Renal cortical epithelial cell (primary cell): Measurements from ENCODE around the gene PTPN3. TPM values are rescaled to one million over a fixed set of nuclear protein-coding genes. Genes with fewer than 3 reads are reported as not detected.
A peak's percentile ranks its signal among the peaks of the same experiment; 100 is the strongest.

ENCODE experiments used
- DNase-seq: peaks from one replicate; pipeline ENCODE4 v3.0.0-alpha.2; 2011; ENCODE audit warnings: low read depth
- total RNA-seq: library from RNA; depleted of rRNA; stranded (reverse); fragments of >200 nt; gene quantifications from 2 replicates; pipeline ENCODE4 v1.2.3, GENCODE V29; 2014

The PTPN3 gene
- total RNA-seq, 1 donor from 2014 or later: 43.5 TPM

DNA sequence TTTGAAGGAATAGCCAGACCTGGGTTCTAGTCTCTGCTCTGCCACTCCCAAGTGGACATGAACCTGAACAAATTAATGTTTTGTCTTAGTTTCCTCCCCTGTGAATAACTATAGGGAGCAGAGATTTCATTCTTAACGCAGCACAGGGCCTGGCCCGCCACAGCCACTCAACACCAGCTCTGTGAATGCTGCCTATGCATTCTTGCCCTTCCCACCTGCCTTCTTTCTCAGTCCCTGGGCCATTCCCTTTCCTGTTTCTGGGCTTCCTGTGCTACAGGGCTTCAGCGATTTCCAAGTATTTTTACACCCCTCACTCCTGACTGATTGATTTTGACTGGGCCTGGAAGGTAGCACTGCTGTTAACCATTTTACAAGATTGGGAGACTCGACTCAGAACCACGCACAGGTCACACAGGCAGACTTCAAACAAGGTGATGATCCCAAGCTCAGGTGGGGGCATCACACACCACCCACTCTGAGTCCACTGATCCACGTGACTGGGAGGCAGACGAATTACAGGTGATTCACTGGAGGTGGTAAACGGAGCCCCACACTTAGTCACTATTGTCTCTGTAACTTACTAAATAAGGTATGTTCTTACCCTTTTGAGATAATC lies 21.4 kb downstream of the PTPN3 start:
- no peak for DNase-seq

DNA sequence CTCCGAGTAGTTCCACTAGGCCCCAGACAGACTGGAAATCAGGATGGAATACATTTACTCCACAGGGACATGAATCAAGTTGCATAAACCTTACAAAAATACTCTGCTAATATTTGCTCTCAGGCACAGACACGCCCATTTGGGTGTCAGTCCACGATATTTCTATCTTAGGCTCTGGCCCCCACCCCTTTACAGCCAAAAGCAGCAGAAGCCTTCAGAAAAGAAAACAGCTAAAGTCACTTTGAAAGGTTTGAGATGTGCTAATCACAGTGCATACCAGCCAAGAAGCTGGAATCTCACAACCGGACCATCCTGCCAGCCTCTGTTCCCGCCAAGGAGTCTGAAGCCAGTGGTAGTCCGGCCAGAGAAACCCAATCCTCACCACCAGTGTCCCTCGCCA lies 22.6 kb downstream of the PTPN3 start:
- DNase-seq: no peak

DNA sequence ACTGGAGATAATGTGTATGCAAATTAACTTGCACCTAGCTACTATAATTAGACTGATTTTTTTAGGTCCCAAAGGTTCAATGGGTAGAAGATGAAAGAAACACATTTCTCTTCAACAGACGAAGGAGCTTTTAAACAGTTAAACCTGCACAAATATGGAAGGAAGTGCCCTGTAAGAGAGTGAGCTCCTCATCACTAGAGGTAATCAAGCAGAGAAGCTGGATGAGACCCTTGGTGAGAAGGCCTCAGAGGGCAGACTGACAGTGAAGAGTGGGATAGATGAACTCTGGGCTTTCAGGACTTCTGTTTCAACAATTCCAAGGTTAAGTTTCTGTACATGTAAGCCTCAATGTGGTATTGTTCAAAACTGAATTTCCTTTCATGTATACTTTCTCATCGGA lies 23.2 kb downstream of the PTPN3 start:
- no peak for DNase-seq

DNA sequence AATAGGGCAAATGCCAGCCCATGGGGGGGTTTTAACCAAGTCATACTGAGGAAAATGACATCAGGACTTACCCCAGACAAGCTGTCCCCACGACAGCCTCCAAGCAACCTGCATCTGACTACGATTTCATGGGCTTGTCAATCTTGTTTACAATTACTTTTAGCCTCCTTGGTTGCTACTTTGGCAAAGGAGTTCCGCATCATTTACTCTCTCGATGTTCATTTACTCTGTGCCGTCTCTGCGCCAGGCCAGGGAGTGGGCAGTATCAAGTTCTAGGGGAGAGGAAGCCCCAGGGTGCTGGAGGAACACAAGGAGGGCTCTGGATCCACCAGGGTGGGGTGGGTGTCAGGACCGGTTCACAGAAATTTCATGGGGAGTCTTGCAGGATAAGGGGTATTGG lies 23.9 kb downstream of the PTPN3 start:
- peak; percentile 61 for DNase-seq

DNA sequence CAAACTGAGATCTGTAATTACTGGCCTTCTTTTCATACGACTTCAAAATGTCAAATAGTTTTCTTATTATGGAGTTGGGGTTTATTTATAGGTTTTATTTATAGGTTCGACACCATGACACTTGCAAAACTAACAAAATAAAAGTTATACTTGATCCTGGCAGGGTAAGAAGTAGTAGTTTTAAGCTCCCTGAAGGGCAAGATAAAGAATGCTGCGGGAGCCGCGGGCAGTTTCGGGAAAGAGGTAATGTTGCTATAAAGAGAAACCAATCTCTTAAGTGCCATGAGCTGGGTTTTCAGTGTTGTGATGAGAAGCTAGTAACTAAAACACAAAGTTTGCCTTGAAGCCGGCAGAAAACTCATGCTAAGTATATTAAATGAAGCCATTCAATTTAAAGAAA lies 24.8 kb downstream of the PTPN3 start:
- peak; percentile 55 for DNase-seq

DNA sequence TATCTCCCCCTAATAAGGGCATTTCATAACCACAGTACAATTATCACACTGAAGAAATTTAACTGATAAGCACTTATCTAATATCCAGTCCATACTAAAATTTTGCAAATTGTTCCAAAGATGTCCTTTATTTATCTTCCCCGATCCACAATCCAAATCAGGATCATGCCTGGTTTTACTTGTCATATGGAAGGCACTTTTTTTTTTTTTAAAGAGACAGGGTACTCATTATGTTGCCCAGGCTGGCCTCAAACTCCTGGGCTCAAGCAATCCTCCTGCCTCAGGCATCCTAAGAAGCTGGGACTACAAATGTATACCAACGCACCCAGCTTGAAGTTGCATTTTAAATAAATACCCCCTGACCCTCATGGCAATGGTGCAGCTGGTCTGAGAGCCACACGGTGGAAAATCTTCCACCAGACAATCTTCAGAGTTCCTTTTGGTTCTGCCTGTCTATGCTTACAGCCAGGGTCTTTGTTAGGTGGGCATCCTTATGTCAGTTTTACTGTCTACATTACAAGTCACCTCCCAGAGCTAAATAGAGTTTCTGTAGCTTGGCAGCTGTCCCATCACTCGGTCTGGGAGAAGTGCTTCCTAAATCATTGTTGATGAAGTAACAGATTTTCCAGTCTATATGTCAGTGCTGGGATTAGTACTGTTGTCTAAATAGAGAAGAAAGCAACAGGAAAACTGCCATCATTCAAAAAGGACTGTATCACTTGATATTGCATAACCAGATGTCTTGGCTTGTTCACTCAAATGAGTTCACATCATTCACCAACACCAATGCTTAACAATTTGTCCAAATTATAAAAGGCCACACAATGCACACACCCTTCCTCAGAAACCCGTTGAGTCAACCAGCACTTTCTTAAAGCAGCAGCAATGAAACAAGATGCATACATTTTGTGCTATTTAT lies 26.4 kb downstream of the PTPN3 start:
- DNase-seq: peak; percentile 54

DNA sequence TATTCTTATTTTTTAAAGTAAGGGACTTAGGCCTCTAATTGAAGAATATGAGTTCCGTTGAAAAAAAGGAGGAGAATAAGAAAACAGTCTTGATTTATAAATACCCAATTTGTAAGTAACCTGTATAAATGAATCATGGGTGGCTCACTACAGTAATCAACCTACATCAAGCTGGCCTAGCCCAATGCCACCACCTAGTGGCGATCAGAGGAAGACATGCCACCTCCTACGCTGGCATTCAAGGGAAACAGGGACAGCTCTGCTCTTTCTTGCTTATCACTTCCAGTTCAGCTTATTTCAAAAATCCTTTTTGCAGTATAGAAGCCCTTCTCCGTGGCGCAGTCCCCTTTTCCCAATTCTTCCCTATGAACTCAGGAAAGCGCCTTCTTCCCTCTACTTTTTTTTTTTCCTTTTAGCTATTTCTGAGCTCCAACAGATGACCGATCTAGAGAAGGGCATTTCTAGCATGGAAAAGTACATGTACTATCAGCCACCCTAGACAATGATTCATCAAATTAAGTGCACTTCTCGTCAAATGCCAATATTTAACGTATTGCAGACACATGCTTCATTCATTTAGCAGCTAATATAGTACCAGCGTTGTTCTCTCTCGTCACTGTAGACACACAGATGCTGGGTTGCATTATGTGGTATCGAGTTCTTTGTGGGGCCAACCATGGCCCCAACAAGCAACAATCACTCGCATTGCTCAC lies 28.3 kb downstream of the PTPN3 start:
- DNase-seq: peak; percentile 89

DNA sequence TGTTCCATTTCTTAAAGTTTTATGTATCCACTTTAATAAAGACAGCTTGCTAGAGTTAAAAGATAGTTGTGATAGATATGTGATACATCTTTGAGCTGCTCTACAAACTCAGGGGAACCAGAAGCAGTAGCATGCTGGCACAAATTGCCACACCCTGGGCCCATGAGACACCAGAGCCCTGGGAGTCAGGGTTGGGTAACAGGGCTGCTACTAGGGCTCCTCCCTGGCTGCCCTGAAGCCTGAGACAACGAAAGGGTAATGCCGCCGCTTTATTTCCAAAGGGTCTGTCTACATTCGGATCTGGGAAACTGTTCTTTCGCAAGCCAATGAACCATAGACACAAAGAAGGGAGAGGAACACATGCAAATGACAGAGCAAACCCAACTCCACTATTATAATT lies 29.2 kb downstream of the PTPN3 start:
- no peak for DNase-seq

DNA sequence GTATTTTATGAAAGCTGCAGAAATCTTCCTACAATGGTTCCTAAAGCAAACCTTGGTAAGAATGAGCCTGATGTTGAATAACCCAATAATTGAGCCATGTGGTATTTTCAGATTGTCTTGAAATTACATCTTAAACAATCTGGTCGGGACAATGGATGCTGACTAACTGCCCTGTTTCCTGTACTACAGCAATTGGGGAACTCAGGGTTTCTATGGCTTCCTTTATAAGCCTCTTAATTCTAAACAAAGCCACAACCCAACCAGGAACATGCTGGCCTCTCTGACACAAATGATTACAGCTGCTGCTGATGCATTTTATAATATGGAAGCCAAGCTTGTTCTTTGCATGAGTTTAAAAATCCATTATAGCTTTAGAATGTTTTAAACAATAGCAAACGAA lies 30.2 kb downstream of the PTPN3 start:
- DNase-seq: peak; percentile 29

DNA sequence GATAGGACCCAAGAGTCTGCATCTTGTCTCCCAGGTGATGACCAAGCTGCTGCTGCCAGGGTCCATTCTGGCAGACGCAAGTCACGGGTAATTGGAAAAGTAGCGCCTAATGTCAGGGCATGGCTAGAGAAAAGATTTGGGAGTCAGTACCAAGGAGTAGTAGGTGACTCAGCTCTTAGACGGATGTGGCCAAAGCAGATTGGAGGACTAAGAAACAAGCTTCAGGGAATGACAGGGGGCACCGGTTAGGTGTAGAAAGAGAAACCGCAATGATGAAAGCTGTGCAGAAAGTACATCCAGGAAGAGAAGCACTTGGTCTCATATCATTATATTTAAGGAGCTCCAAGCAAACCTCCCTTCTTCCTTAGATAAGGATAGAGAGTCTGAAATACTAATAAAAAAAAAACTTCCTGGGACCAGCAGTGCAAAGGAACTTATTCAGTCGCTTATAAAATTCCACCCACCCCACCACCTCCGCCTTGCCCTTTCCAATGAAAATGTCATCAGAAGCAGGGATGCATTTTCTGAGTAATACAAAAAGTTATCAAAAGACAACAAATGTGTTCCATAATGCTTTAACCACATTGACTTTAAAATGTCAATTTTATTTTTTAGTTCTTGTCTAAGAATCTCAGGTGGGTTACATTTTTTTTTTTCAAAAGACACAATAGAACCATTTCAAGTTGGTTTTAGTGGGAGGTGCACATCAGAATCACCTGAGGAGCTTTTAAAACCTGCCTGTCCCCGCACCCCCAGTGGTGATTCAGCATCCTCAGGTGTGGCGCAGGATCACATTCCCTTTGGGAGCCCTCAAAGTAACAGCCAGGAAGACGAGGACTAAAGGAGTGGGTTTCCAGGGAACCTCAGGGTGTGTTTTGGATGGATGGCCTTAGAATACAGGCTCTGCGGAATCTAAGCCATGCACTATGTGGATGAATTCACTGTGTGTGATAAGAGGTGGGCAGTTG lies 31.2 kb downstream of the PTPN3 start:
- peak; percentile 58 for DNase-seq

DNA sequence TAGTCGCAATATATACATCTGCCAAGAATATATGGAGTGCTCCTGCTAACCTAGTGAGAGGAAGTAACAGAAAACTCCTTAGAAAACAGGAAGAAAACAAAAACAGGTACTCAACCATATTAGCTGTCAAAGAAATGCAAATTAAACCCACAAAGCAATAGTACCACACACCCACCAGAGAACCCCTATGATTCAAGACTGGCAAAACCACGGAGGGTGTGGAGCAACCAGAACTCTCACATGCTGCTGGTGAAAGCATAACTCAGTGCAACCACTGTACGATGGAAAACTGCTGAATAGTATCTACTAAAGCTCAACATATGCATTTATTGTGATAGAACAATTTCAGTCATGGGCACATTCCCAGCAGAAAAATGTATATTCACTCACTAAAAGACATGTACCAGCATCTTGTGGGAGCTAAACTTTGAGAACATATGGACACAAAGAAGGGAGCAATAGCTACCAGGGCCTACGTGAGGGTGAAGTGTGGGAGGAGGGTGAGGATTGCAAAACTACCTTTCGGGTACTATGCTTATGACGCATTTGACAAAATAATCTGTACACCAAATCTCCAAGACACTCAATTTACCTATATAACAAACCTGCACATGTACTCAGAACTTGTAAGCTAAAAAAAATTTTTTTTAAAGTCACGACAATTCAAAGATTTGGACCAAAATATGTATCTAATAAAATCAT lies 34.0 kb downstream of the PTPN3 start:
- DNase-seq: peak; percentile 60

DNA sequence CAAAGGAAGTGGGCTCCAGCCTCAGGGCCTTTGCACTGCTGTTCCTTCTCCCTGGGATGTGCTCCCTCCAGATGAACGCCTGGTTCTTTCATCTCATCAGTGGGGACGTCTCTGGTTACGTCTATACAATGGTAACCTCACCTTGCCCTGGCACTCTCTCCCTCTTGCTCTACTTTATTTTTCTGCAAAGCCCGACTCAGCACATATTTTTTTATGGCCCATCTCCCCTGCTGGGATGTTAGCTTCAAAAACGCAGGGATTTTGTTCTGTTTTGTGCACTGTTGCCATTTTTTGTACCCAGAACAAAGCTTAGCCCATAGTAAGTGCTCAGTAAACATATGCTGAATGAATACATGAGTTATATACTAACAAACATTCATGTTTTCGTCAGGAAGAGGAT lies 37.5 kb downstream of the PTPN3 start:
- no peak for DNase-seq

DNA sequence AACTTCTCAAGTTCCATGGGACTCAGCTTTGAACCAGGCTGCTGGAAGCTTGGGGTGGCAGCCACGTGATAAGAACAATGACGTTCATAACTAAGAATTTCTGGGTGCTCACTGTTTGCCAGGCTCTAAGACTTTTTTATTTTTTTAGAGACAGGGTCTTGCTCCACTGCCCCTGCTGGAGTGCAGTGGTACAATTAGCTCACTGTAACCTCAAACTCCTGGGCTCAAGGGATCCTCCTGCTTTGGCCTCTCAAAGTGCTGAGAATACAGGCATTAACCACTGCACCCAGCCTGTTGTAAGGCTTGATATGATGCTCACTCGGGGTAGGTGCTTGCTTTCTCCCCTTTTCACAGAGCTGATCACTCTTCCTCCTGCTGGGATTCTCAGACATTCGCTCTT lies 38.7 kb downstream of the PTPN3 start:
- DNase-seq: no peak

DNA sequence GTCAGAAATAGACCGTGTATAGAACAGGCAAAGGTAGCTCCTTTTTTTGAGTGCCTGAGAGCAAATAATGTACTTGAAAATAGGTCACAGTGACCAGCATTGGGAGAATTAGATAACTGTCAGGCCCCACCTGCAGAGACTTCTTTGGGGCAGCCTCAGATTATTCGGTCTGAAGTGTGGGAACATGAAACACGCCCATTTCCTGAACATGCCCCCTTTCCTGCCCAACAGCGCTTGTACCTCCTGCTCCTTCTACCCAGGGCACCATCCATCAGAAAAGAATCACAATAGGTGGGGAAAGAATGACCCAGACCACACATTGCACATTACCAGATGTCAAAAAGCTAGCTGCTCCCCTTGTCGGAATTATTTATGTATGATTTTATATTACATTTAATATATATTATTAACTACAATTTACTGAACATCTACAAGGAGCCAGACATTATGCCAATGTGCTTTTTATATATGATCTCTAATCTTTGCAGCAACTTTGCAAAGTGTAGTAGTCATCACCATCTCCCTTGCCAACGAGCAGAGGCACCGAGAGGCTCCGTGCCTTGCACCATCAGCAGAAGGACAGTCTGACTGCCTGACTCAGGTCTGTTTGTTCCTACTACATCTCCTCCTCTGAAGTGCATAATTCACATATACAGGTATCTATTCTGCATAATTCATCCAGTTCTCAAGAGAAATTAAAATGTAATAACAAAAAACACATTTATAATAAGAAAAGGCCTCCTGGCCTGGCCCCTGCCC lies 39.5 kb downstream of the PTPN3 start:
- DNase-seq: no peak

DNA sequence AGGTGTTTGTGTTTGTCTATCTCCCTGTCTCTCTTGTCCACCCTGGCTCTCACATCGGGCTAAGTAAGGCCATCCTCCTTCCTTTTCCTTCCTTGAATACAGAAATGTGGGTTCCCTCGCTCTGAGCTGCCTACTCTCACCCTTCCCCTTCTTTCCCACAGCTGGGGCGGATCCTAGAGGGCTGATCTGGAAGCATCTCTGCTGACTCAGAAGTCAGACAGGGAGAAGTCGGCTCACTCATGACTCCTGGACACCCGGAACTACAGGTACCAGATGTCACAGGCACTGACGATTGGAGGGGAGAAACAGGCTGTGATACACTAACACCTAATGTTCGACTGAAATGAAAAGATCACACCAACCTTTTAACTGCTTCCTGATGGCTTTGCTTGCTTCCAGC lies 41.3 kb downstream of the PTPN3 start:
- DNase-seq: no peak

DNA sequence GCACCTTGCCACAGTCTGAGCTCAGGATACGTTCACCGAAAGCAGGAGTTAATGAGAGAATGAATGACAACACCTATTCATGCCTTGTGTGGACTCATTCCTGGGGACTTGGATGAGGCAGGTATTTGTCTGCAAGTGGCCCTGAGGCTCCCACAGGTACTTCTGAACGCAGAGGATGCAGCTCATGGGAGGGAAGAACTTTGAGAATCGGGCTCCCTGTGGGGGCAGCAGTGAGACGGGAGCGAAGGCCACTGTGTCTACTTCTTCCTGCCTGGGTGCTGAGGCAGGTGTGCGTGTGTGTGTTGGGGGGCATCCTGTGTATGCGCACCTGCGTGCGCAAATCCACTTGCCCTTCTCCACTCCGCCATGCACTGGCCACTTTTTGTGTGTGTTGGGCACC lies 42.2 kb downstream of the PTPN3 start:
- no peak for DNase-seq

DNA sequence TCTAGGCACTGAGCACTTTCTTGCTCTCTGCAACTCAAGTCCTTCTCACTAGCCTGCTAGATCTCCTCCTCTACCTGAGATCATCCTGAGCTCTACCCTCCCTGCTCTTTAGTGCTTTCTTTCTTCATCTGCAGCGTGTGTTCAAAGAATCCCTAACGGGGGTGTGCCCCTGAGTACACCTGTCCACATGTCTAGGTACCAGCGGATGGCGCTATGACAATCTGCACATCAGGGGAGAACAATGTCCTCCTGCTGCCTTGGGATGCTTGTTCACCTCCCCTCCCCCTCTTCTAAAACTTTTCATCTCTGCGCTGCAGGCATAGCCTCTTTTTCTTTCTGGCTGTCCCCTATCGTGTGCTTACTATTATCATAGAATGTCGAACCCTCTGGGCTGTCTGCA lies 42.7 kb downstream of the PTPN3 start:
- DNase-seq: no peak

DNA sequence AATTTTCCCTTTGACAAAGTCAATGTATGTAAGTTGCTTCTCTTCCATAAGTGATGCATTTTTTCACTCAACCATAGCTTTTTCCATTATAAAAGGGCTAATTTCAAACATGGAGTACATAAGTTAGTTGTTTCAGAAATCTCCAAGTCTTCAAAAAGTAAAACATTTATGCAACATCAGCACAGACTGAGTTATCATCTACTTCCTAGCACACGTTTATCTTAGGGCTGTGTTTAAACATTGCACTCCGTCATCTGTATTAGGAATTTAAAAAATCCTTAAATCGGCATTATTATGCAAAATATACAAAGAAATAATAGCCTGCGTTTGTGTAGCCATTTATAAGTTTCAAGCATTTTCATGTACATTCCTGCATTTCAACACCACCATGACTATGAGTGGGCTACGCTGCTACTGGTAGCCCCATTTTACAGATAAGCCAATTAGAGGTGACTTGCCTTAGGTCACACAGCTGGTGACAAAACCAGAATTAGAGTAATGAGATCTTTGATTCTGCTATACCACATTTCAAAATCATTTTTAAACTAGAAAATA lies 43.4 kb downstream of the PTPN3 start:
- no peak for DNase-seq

DNA sequence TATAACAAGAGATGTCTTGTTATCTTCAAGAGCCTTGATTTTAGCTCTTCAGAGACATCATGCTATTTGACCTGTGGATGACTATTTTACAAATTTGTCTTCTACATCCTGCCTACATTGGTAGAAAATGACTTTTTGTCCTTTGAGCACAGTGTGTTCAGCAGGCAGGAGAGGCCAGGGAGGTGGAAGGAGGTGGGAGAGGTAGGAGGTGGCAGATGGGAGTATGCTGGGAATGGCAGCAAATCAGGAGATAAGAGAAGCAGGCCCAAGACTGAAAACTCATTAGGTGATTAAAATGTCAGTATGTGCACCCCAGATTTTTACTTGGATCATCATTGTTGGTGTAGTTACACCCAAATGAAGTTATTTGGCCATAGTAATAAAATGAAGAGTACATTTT lies 44.1 kb downstream of the PTPN3 start:
- no peak for DNase-seq
